H1 (cell line): Measurements from ENCODE around the gene TBRG4. TPM values are rescaled to one million over a fixed set of nuclear protein-coding genes. Genes with fewer than 3 reads are reported as not detected.
A peak's percentile ranks its signal among the peaks of the same experiment; 100 is the strongest.

Experiments
- CTCF ChIA-PET: fragments of 300-600 bp; sonication (Branson Sonifier 250); formaldehyde crosslinking; loops from one replicate; lab custom pipeline; 2021; ENCODE audit not compliant: partially characterized antibody; lab: Charles Lee
- POLR2A ChIA-PET: fragments of 300-600 bp; sonication (Branson Sonifier 250); formaldehyde crosslinking; loops from one replicate; lab custom pipeline; 2021; ENCODE audit warnings: inconsistent platforms; ENCODE audit not compliant: partially characterized antibody; lab: Charles Lee
- DNase-seq, 2 experiments: peaks; one replicate each; pipeline versions ENCODE4 v3.0.0 to v3.0.0-alpha.2; 2010 to 2022; ENCODE audit warnings: low spot score in 2 of 2, low read depth in 1 of 2, mixed read lengths in 1 of 2
- FAIRE-seq: peaks from 2 replicates; lab custom pipeline; 2011; peaks lifted over from hg19 to GRCh38; lab: Jason Lieb, UNC
- H2AFZ ChIP-seq: 2 replicates; pipeline ENCODE4 v1.8.1; 2012; ENCODE audit warnings: low read length, inconsistent platforms
- H2AK5ac ChIP-seq: 2 replicates; pipeline ENCODE4 v1.6.1; 2013; ENCODE audit warnings: low read depth, low read length
- H2BK120ac ChIP-seq: replicated peaks from 2 replicates; pipeline ENCODE3; 2013; ENCODE audit warnings: low read depth, low read length, inconsistent platforms
- H2BK12ac ChIP-seq: 2 replicates; pipeline ENCODE4 v1.6.1; 2013; ENCODE audit warnings: low read depth, low read length
- H2BK15ac ChIP-seq: 2 replicates; pipeline ENCODE4 v1.6.1; 2013; ENCODE audit warnings: low read length
- H2BK20ac ChIP-seq: 2 replicates; pipeline ENCODE4 v1.6.1; 2013; ENCODE audit warnings: low read length
- H2BK5ac ChIP-seq: 2 replicates; pipeline ENCODE4 v1.6.1; 2013; ENCODE audit warnings: low read depth, low read length
- H3K14ac ChIP-seq: 2 replicates; pipeline ENCODE4 v1.6.1; 2013; ENCODE audit warnings: inconsistent platforms; ENCODE audit not compliant: insufficient read length
- H3K18ac ChIP-seq: 2 replicates; pipeline ENCODE4 v1.6.1; 2013; ENCODE audit warnings: low read length; ENCODE audit errors: extremely low read depth
- H3K23ac ChIP-seq: 2 replicates; pipeline ENCODE4 v1.6.1; 2013; ENCODE audit warnings: inconsistent platforms; ENCODE audit not compliant: insufficient read length
- H3K23me2 ChIP-seq: 2 replicates; pipeline ENCODE4 v1.6.1; 2013; ENCODE audit warnings: low read depth, low read length
- H3K27ac ChIP-seq: 2 replicates; pipeline ENCODE4 v1.6.1; 2011; ENCODE audit warnings: low read depth, low read length, inconsistent platforms
- H3K27me3 ChIP-seq, 4 experiments: replicated peaks in 1 of 4; 1 replicate in 1 of 4; 2 replicates in 3 of 4; pipeline versions ENCODE4 v1.6.1 to v1.8.1; 2011 to 2013; ENCODE audit warnings: low read length in 3 of 4, mild to moderate bottlenecking in 3 of 4, inconsistent platforms in 2 of 4, mixed read lengths in 2 of 4, moderate library complexity in 1 of 4; ENCODE audit not compliant: control insufficient read depth in 3 of 4, insufficient read depth in 3 of 4; ENCODE audit errors: extremely low read depth in 1 of 4
- H3K36me3 ChIP-seq, 4 experiments: 2 replicates each; pipeline versions ENCODE4 v1.6.1 to v1.8.1; 2011 to 2013; ENCODE audit warnings: mild to moderate bottlenecking in 4 of 4, low read length in 3 of 4, moderate library complexity in 2 of 4, control low read depth in 1 of 4, inconsistent platforms in 1 of 4; ENCODE audit not compliant: insufficient read depth in 4 of 4, control insufficient read depth in 2 of 4
- H3K4ac ChIP-seq: replicated peaks from 2 replicates; pipeline ENCODE3; 2013; ENCODE audit warnings: low read length, low read depth, mixed read lengths, inconsistent platforms; ENCODE audit not compliant: insufficient read length
- H3K4me1 ChIP-seq, 4 experiments: replicated peaks in 1 of 4; 1 replicate in 1 of 4; 2 replicates in 3 of 4; pipeline versions ENCODE4 v1.6.1 to v1.8.1; 2011 to 2013; ENCODE audit warnings: low read length in 3 of 4, inconsistent platforms in 2 of 4, mixed read lengths in 1 of 4; ENCODE audit not compliant: insufficient read depth in 4 of 4, control insufficient read depth in 3 of 4
- H3K4me2 ChIP-seq, 2 experiments: 2 replicates each; pipeline versions ENCODE4 v1.6.1 to v1.8.1; 2011 to 2013; ENCODE audit warnings: low read depth in 2 of 2, low read length in 2 of 2, control low read depth in 1 of 2, inconsistent platforms in 1 of 2, mild to moderate bottlenecking in 1 of 2; ENCODE audit not compliant: insufficient read depth in 1 of 2
- H3K4me3 ChIP-seq, 4 experiments: fragments of 200-600, 300-600 bp in 1 of 4; sonication (generic), shearing (Covaris generic), sonication (Bioruptor Twin) in 1 of 4; 2 replicates each; pipeline versions ENCODE4 v1.5.1 to v1.8.1; 2011 to 2016; ENCODE audit warnings: low read length in 4 of 4, low read depth in 3 of 4, control low read depth in 2 of 4, inconsistent platforms in 2 of 4, mild to moderate bottlenecking in 2 of 4, mixed read lengths in 1 of 4, moderate library complexity in 1 of 4; ENCODE audit not compliant: insufficient read depth in 2 of 4; ENCODE audit errors: extremely low read depth in 1 of 4
- H3K56ac ChIP-seq: replicated peaks from 2 replicates; pipeline ENCODE3; 2013; ENCODE audit warnings: low read depth, mild to moderate bottlenecking, mixed read lengths, low read length, inconsistent platforms; ENCODE audit not compliant: insufficient read length
- H3K79me1 ChIP-seq: 2 replicates; pipeline ENCODE4 v1.6.1; 2013; ENCODE audit warnings: low read depth, low read length, control low read depth
- H3K79me2 ChIP-seq, 2 experiments: 2 replicates each; pipeline versions ENCODE4 v1.6.1 to v1.8.1; 2012 to 2013; ENCODE audit warnings: low read length in 2 of 2, mild to moderate bottlenecking in 2 of 2, inconsistent platforms in 1 of 2; ENCODE audit not compliant: insufficient read depth in 2 of 2, control insufficient read depth in 1 of 2
- H3K9ac ChIP-seq, 4 experiments: replicated peaks in 1 of 4; 1 replicate in 1 of 4; 2 replicates in 3 of 4; pipeline versions ENCODE4 v1.6.1 to v1.8.1; 2011 to 2013; ENCODE audit warnings: low read depth in 3 of 4, low read length in 3 of 4, control low read depth in 2 of 4, mild to moderate bottlenecking in 2 of 4, moderate library complexity in 2 of 4, inconsistent platforms in 1 of 4; ENCODE audit errors: extremely low read depth in 1 of 4
- H3K9me3 ChIP-seq, 2 experiments: 2 replicates each; pipeline versions ENCODE4 v1.6.1 to v1.8.1; 2012 to 2013; ENCODE audit warnings: mild to moderate bottlenecking in 2 of 2, moderate library complexity in 2 of 2, control low read depth in 1 of 2, inconsistent platforms in 1 of 2, low read depth in 1 of 2, low read length in 1 of 2, mixed read lengths in 1 of 2; ENCODE audit not compliant: insufficient read depth in 2 of 2
- H4K20me1 ChIP-seq, 2 experiments: replicated peaks in 1 of 2; 2 replicates each; pipeline versions ENCODE3 to v1.8.1; 2011 to 2013; ENCODE audit warnings: inconsistent platforms in 2 of 2, low read length in 2 of 2, mild to moderate bottlenecking in 1 of 2; ENCODE audit not compliant: insufficient read depth in 2 of 2, control insufficient read depth in 1 of 2
- H4K5ac ChIP-seq: 2 replicates; pipeline ENCODE4 v1.6.1; 2013; ENCODE audit warnings: low read length, low read depth, mixed read lengths, inconsistent platforms; ENCODE audit not compliant: insufficient read length
- H4K8ac ChIP-seq: 2 replicates; pipeline ENCODE4 v1.8.0; 2013; ENCODE audit warnings: mild to moderate bottlenecking, moderate library complexity, low read length, inconsistent platforms; ENCODE audit not compliant: insufficient read depth; ENCODE audit errors: extremely low read depth
- H4K91ac ChIP-seq: replicated peaks from 2 replicates; pipeline ENCODE3; 2013; ENCODE audit warnings: low read length, mixed read lengths, inconsistent platforms; ENCODE audit not compliant: insufficient read length
- BACH1 ChIP-seq: IDR thresholded peaks from 2 replicates; pipeline ENCODE4 v1.6.1; 2012; ENCODE audit warnings: low read length, improper control_type of control experiment
- CEBPB ChIP-seq: IDR thresholded peaks from 2 replicates; pipeline ENCODE4 v1.6.1; 2012; ENCODE audit warnings: low read depth, low read length
- GABPA ChIP-seq: IDR thresholded peaks from 2 replicates; pipeline ENCODE4 v1.6.1; 2011; ENCODE audit warnings: mild to moderate bottlenecking, low read length, moderate library complexity, borderline replicate concordance; ENCODE audit not compliant: insufficient read depth
- HDAC6 ChIP-seq: IDR thresholded peaks from one replicate; pipeline ENCODE4 v1.7.1; 2012; ENCODE audit warnings: low read depth, mild to moderate bottlenecking, inconsistent platforms, low read length, moderate library complexity
- JUN ChIP-seq: IDR thresholded peaks from 2 replicates; pipeline ENCODE4 v1.6.1; 2011; ENCODE audit warnings: low read depth, mild to moderate bottlenecking, improper control_type of control experiment, low read length
- MAFK ChIP-seq: IDR thresholded peaks from 2 replicates; pipeline ENCODE4 v1.6.1; 2012; ENCODE audit warnings: low read depth, mild to moderate bottlenecking, improper control_type of control experiment, low read length
- SAP30 ChIP-seq: fragments of 300-600 bp; sonication (generic); IDR thresholded peaks from 2 replicates; pipeline ENCODE4 v1.7.1; 2012; ENCODE audit warnings: low read length, moderate library complexity, mild to moderate bottlenecking, inconsistent platforms; ENCODE audit not compliant: insufficient read depth, insufficient replicate concordance
- SIX5 ChIP-seq: IDR thresholded peaks from 2 replicates; pipeline ENCODE4 v1.6.1; 2011; ENCODE audit warnings: mild to moderate bottlenecking, low read depth, low read length
- WGBS, 2 experiments: shearing (Covaris generic) in 1 of 2; methylation state at CpG; one replicate each; pipeline versions ENCODE4 v1.1.6 to v1.1.7; 2013 to 2015; ENCODE audit warnings: low lambda C conversion rate in 2 of 2, mixed read lengths in 2 of 2, inconsistent platforms in 1 of 2, low coverage in 1 of 2, missing lambda C conversion rate in 1 of 2; ENCODE audit not compliant: insufficient replicate concordance in 2 of 2, insufficient coverage in 1 of 2, insufficient read length in 1 of 2; ENCODE audit errors: extremely low coverage in 1 of 2, missing lambda C conversion rate in 1 of 2; 5-methylcytosine and 5-hydroxymethylcytosine counted together
- polyA plus RNA-seq, 7 experiments: library from polyadenylated mRNA; depleted of rRNA in 3 of 7; stranded (reverse) in 5 of 7; unstranded in 2 of 7; fragments of >200 nt in 5 of 7; fragments of 200-250 nt in 2 of 7; gene quantifications; 1 replicate in 5 of 7; 2 replicates in 1 of 7; 4 replicates in 1 of 7; pipeline versions ENCODE4 v1.2.1 to v1.2.3, GENCODE V29; 2011 to 2013; ENCODE audit warnings: missing spikeins in 2 of 7, mixed read lengths in 2 of 7
- total RNA-seq: library from RNA; stranded (reverse); fragmentation: NEBNext Ultra II Directional; extraction: Animal tissue kit (Norgen Biotek cat#: 25700); gene quantifications from 2 replicates; pipeline ENCODE4 v1.2.1, GENCODE V29; 2021
- TF ChIP-seq, protein P1 (sequence below), 3 experiments: IDR thresholded peaks; 1 replicate in 2 of 3; 2 replicates in 1 of 3; pipeline versions ENCODE4 v1.5.1 to v1.6.1; 2011; ENCODE audit warnings: low read length in 3 of 3, mild to moderate bottlenecking in 3 of 3, inconsistent platforms in 2 of 3, low read depth in 1 of 3, moderate library complexity in 1 of 3; ENCODE audit not compliant: insufficient read depth in 1 of 3; ENCODE audit errors: control extremely low read depth in 1 of 3
- TF ChIP-seq, protein P2 (sequence below): IDR thresholded peaks from 2 replicates; pipeline ENCODE4 v1.6.1; 2012; ENCODE audit warnings: inconsistent platforms

Gene TBRG4
- total and polyA plus RNA-seq, 2 of the 8 experiments (the other 6 are each of a cell fraction or from before 2014, with no cell fraction given): 110 to 137 TPM

DNA sequence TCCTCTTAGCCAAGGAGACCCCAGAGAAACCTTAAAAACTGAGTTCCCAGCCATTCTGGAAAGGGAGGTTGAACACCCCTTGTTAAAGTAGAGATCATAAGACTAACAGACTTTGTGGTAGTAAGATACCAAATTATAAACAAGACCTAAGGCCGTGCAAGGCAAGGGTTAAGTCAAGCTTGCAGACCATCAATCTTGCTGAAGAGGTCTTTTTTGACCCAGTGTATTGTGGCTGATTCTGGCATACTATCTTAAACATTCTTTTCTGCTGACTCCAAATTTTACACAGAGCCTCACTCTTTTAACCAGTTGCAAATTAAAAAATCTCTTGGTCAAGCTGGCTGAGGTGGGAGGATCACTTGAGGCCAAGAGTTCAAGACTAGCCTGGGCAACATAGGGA lies 1.2 kb upstream of the TBRG4 start:
- Histone ChIP-seq H3K79me1 (0 out of 2 replicates have a peak, but pooled peaks cover 3% of the 10 kb centered on the region), H2AFZ (no peak overlapping the region), H4K20me1 (peaks cover 0 to 9% of the 10 kb centered on the region in 2 experiments), H2BK5ac (no peak overlapping the region), H2BK120ac (no peak overlapping the region), H3K4me2 (peak overlapping the region; percentile 51 to 82; a peak in 3 of 4 replicates), H3K36me3 (peaks cover 14 to 17% (median 16%) of the 10 kb centered on the region in 4 experiments; a peak in 7 of 8 replicates), H3K14ac (no peak overlapping the region), H2BK12ac (no peak overlapping the region), H3K4me1 (peaks cover 0 to 3% (median under 1%) of the 10 kb centered on the region in 4 experiments; a peak in 2 of 7 replicates), H3K56ac (no peak overlapping the region), H3K4ac (no peak overlapping the region), H2BK15ac (no peak overlapping the region), H2AK5ac (no peak overlapping the region), H3K23ac (no peak overlapping the region), H3K79me2 (peaks cover 8 to 38% of the 10 kb centered on the region in 2 experiments), H3K23me2 (no peaks in the 10 kb centered on the region; the same call in 1 of the 2 replicates), H3K18ac (no peak overlapping the region), H4K5ac (no peak overlapping the region), H3K27me3 (peaks cover 0 to 4% (median 1%) of the 10 kb centered on the region in 4 experiments; a peak in 1 of 7 replicates), H3K4me3 (peak overlapping the region; percentile 68 to 93 (median 85); a peak in 5 of 8 replicates), H3K27ac (no peak overlapping the region), H3K9ac (no peak overlapping the region), H2BK20ac (no peak overlapping the region), H4K8ac (no peak overlapping the region), H3K9me3 (no peaks in the 10 kb centered on the region), H4K91ac (no peak overlapping the region)
- POLR2A ChIA-PET: interaction anchor here (0.8 to 4.3 kb wide), 13 partner anchors 9 to 315 kb away, joined by 3 to 43 read pairs (median 4); no protein-coding TSS in a partner anchor
- FAIRE-seq (no peak), DNase-seq (no peak)
- CTCF ChIA-PET: interaction anchor here (1.5 to 2.1 kb wide), 2 partner anchors 10 to 23 kb away, joined by 4 read pairs; no protein-coding TSS in a partner anchor
- 86% methylated on average over 1 of the region's 1 CpG; no CpG with 5 or more reads in 1 of the 2 experiments for WGBS, 2 experiments
- TF ChIP-seq, protein P1, sequence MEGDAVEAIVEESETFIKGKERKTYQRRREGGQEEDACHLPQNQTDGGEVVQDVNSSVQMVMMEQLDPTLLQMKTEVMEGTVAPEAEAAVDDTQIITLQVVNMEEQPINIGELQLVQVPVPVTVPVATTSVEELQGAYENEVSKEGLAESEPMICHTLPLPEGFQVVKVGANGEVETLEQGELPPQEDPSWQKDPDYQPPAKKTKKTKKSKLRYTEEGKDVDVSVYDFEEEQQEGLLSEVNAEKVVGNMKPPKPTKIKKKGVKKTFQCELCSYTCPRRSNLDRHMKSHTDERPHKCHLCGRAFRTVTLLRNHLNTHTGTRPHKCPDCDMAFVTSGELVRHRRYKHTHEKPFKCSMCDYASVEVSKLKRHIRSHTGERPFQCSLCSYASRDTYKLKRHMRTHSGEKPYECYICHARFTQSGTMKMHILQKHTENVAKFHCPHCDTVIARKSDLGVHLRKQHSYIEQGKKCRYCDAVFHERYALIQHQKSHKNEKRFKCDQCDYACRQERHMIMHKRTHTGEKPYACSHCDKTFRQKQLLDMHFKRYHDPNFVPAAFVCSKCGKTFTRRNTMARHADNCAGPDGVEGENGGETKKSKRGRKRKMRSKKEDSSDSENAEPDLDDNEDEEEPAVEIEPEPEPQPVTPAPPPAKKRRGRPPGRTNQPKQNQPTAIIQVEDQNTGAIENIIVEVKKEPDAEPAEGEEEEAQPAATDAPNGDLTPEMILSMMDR (IDR thresholded peaks at IDR 0.05; ENCODE audit: control extremely low read depth in 1 of 3, insufficient read depth in 1 of 3, low read depth in 1 of 3, low read length in 3 of 3): no peak
- TF ChIP-seq MAFK (no peak), GABPA (no peak), CEBPB (no peak), SAP30 (no peak), BACH1 (no peak), SIX5 (no peak), HDAC6 (no peak), JUN (no peak)
- TF ChIP-seq, protein P2, sequence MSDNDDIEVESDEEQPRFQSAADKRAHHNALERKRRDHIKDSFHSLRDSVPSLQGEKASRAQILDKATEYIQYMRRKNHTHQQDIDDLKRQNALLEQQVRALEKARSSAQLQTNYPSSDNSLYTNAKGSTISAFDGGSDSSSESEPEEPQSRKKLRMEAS: no peak
